Measurements from ENCODE around the gene CERS4. TPM values are rescaled to one million over a fixed set of nuclear protein-coding genes. Genes with fewer than 3 reads are reported as not detected.

Gene CERS4
- total RNA-seq, 1 experiment from 2014 or later: 43.9 TPM

GRCh38 chr19:8163759-8164158 lies 45.4 kb upstream of the CERS4 start:
- Histone ChIP-seq H3K36me3 (ENCODE audit: low read depth, low read length) (no peaks in the 10 kb centered on the region), H3F3A (ENCODE audit: low read length, unreplicated experiment) (no peaks in the 10 kb centered on the region), H3K4me3 (ENCODE audit: low read length) (no peak overlapping the region), H3K4me2 (ENCODE audit: low read length) (peak overlapping the region; percentile 64), H3K4me1 (ENCODE audit: insufficient read depth, low read length) (peaks cover 17% of the 10 kb centered on the region), H3K27me3 (ENCODE audit: low read length) (no peaks in the 10 kb centered on the region), H3K9ac (ENCODE audit: low read length) (no peak overlapping the region), H3K9me2 (replicated peaks; ENCODE audit: low read length) (no peaks in the 10 kb centered on the region), H3K79me2 (ENCODE audit: low read length) (no peaks in the 10 kb centered on the region), H3K27ac (ENCODE audit: low read length) (0 out of 2 replicates have a peak overlapping the region, but pooled peaks have one; percentile 23), H3K9me3 (ENCODE audit: low read length) (no peaks in the 10 kb centered on the region), H4K20me1 (ENCODE audit: low read length) (no peaks in the 10 kb centered on the region), H2AFZ (ENCODE audit: low read length) (peak overlapping the region; percentile 3; the same call in 1 of the 2 replicates)
- CTCF ChIA-PET: interaction anchor here (0.7 kb wide), 1 partner anchor 50 kb away, joined by 11 read pairs; no protein-coding TSS in a partner anchor
- TF ChIP-seq EZH2 (IDR thresholded peaks at IDR 0.05; ENCODE audit: low read length, unreplicated experiment) (no peak), CTCF (conservative IDR thresholded peaks at IDR 0.05; ENCODE audit: low read depth, low read length) (no peak), EZH2phosphoT487 (IDR thresholded peaks at IDR 0.05; ENCODE audit: borderline replicate concordance, low read length) (no peak)
- DNase-seq: peak; percentile 63
- POLR2A ChIA-PET (ENCODE audit: unreplicated experiment): no interaction called here
- ATAC-seq: peak; percentile 75
- no TSS peak for BruUV-seq (replicated peaks)
- intact Hi-C loops (cut with micrococcal nuclease): no loop called here

DNA sequence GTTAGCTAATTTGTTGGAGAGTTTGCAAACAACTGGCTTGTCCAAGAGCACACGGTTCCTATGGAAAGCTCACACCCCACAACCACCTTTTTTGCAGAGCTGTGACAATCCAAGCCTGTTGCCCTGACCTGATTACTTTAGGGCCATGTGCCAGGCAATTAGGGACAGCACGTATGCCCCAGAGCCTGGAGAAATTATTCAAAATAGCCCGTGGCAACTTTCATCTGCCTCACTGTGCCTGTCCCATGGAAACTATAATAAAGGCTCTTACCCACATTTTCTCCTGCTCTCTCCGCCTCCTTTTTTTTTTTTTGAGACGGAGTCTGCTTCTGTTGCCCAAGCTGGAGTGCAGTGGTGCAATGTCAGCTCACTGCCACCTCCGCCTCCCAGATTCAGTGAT lies 41.2 kb upstream of the CERS4 start:
- TF ChIP-seq CTCF (conservative IDR thresholded peaks at IDR 0.05; ENCODE audit: low read depth, low read length) (no peak), EZH2 (IDR thresholded peaks at IDR 0.05; ENCODE audit: low read length, unreplicated experiment) (no peak), EZH2phosphoT487 (IDR thresholded peaks at IDR 0.05; ENCODE audit: borderline replicate concordance, low read length) (no peak)
- H3K79me2 ChIP-seq (ENCODE audit: low read length): no peaks in the 10 kb centered on the region
- H3K27me3 ChIP-seq (ENCODE audit: low read length): no peaks in the 10 kb centered on the region
- H3K4me2 ChIP-seq (ENCODE audit: low read length): no peak overlapping the region
- H3K9ac ChIP-seq (ENCODE audit: low read length): no peak overlapping the region
- POLR2A ChIA-PET (ENCODE audit: unreplicated experiment): no interaction called here
- H3K9me3 ChIP-seq (ENCODE audit: low read length): no peaks in the 10 kb centered on the region
- H3K9me2 ChIP-seq (replicated peaks; ENCODE audit: low read length): no peaks in the 10 kb centered on the region
- H3K4me3 ChIP-seq (ENCODE audit: low read length): no peak overlapping the region
- no TSS peak for BruUV-seq (replicated peaks)
- ATAC-seq (no peak), DNase-seq (no peak)
- H3F3A ChIP-seq (ENCODE audit: low read length, unreplicated experiment): no peaks in the 10 kb centered on the region
- intact Hi-C loops (cut with micrococcal nuclease): no loop called here
- H3K4me1 ChIP-seq (ENCODE audit: insufficient read depth, low read length): peaks cover 12% of the 10 kb centered on the region
- CTCF ChIA-PET: no interaction called here
- H3K27ac ChIP-seq (ENCODE audit: low read length): no peak overlapping the region
- H4K20me1 ChIP-seq (ENCODE audit: low read length): no peaks in the 10 kb centered on the region
- H3K36me3 ChIP-seq (ENCODE audit: low read depth, low read length): no peaks in the 10 kb centered on the region
- H2AFZ ChIP-seq (ENCODE audit: low read length): peak overlapping the region; percentile 3; the same call in 1 of the 2 replicates

DNA sequence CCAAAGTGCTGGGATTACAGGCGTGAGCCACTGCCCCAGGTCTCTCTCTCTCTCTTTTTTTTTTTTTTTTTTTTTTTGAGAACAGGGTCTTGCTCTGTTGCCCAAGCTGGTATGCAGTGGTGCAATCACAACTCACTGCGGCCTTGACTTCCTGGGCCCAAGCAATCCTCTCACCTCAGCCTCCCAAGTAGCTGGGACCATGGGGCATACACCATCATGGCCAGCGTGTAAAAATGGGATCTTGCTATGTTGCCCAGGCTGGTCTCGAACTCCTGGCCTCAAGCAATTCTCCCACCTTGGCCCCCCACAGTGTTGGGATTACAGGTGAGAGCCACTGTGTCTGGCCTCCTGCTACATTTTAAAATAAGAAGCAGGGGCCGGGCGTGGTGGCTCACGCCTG lies 40.6 kb upstream of the CERS4 start:
- POLR2A ChIA-PET (ENCODE audit: unreplicated experiment): no interaction called here
- H3K36me3 ChIP-seq (ENCODE audit: low read depth, low read length): no peaks in the 10 kb centered on the region
- H3K9me3 ChIP-seq (ENCODE audit: low read length): no peaks in the 10 kb centered on the region
- H4K20me1 ChIP-seq (ENCODE audit: low read length): no peaks in the 10 kb centered on the region
- H3K27ac ChIP-seq (ENCODE audit: low read length): no peak overlapping the region
- no peak for TF ChIP-seq EZH2phosphoT487 (IDR thresholded peaks at IDR 0.05; ENCODE audit: borderline replicate concordance, low read length)
- TF ChIP-seq CTCF (conservative IDR thresholded peaks at IDR 0.05; ENCODE audit: low read depth, low read length): no peak
- no peak for TF ChIP-seq EZH2 (IDR thresholded peaks at IDR 0.05; ENCODE audit: low read length, unreplicated experiment)
- no peak overlapping the region for H2AFZ ChIP-seq (ENCODE audit: low read length)
- ATAC-seq (no peak), DNase-seq (no peak)
- H3K9ac ChIP-seq (ENCODE audit: low read length): no peak overlapping the region
- CTCF ChIA-PET: no interaction called here
- H3K79me2 ChIP-seq (ENCODE audit: low read length): no peaks in the 10 kb centered on the region
- no peaks in the 10 kb centered on the region for H3F3A ChIP-seq (ENCODE audit: low read length, unreplicated experiment)
- H3K4me3 ChIP-seq (ENCODE audit: low read length): no peak overlapping the region
- no peak overlapping the region for H3K4me2 ChIP-seq (ENCODE audit: low read length)
- H3K27me3 ChIP-seq (ENCODE audit: low read length): no peaks in the 10 kb centered on the region
- peaks cover 8% of the 10 kb centered on the region for H3K4me1 ChIP-seq (ENCODE audit: insufficient read depth, low read length)
- H3K9me2 ChIP-seq (replicated peaks; ENCODE audit: low read length): no peaks in the 10 kb centered on the region
- intact Hi-C loops (cut with micrococcal nuclease): no loop called here
- BruUV-seq (replicated peaks): no TSS peak
